GM10266 (cell line): ENCODE data around the gene SCN2A.

Experiments
- DNase-seq: peaks from one replicate; pipeline ENCODE4 v3.0.0; 2012; ENCODE audit errors: extremely low spot score
- CTCF ChIP-seq: IDR thresholded peaks from 2 replicates; pipeline ENCODE4 v1.5.1; 2012; ENCODE audit warnings: mild to moderate bottlenecking, low read depth; ENCODE audit not compliant: control insufficient read depth, insufficient read depth; ENCODE audit errors: missing control alignments

Gene SCN2A

GRCh38 chr2:165293440-165294420, 54.5 kb downstream of the SCN2A start:
- DNase-seq = peak; percentile 56
- TF ChIP-seq CTCF = peak; percentile 85

- TF ChIP-seq CTCF = no peak
- no peak for DNase-seq
Observed at GRCh38 chr2:165294912-165295311, 55.7 kb downstream of the SCN2A start.

- no peak for DNase-seq
- no peak for TF ChIP-seq CTCF
Observed at GRCh38 chr2:165295643-165296042, 56.4 kb downstream of the SCN2A start.

GRCh38 chr2:165305391-165306096, 66.3 kb downstream of the SCN2A start:
- TF ChIP-seq CTCF = no peak

GRCh38 chr2:165307317-165307716, 68.1 kb downstream of the SCN2A start:
- no peak for TF ChIP-seq CTCF
- DNase-seq = no peak

More at GRCh38 chr2:165305391-165306096, 66.3 kb downstream of the SCN2A start:
- no peak for DNase-seq

GRCh38 chr2:165311949-165312348, 72.7 kb downstream of the SCN2A start:
- DNase-seq = no peak
- TF ChIP-seq CTCF = no peak
